ENCODE results near the gene USP44. TPM values are rescaled to one million over a fixed set of nuclear protein-coding genes. Genes with fewer than 3 reads are reported as not detected.

Gene USP44
- total RNA-seq, 1 donor from 2014 or later: not detected

GRCh38 chr12:95591731-95592130 is 40.5 kb upstream of the USP44 start:
- no peaks in the 10 kb centered on the region for H3K9me3 Mint-ChIP-seq (ENCODE audit: low read depth)
- no peaks in the 10 kb centered on the region for H3K27me3 Mint-ChIP-seq (ENCODE audit: low read depth)
- H3K27ac Mint-ChIP-seq (ENCODE audit: unreplicated experiment): no peak overlapping the region
- DNase-seq (ENCODE audit: low spot score): no peak
- H3K36me3 Mint-ChIP-seq (ENCODE audit: low read depth): no peaks in the 10 kb centered on the region
- TF ChIP-seq CTCF (IDR thresholded peaks at IDR 0.05): no peak
- no peak overlapping the region for H3K4me3 Mint-ChIP-seq (ENCODE audit: unreplicated experiment)
- peaks cover 4% of the 10 kb centered on the region for H3K4me1 Mint-ChIP-seq (ENCODE audit: low read depth)

- Mint-ChIP-seq H3K9me3 (ENCODE audit: low read depth) (no peaks in the 10 kb centered on the region), H3K36me3 (ENCODE audit: low read depth) (no peaks in the 10 kb centered on the region), H3K4me3 (ENCODE audit: unreplicated experiment) (no peak overlapping the region), H3K4me1 (ENCODE audit: low read depth) (peaks cover 4% of the 10 kb centered on the region), H3K27me3 (ENCODE audit: low read depth) (no peaks in the 10 kb centered on the region), H3K27ac (ENCODE audit: unreplicated experiment) (no peak overlapping the region)
- peak; percentile 24 for DNase-seq (ENCODE audit: low spot score)
- no peak for TF ChIP-seq CTCF (IDR thresholded peaks at IDR 0.05)
Observed at GRCh38 chr12:95590775-95591174, 39.5 kb upstream of the USP44 start.

GRCh38 chr12:95583933-95584332 is 32.7 kb upstream of the USP44 start:
- DNase-seq (ENCODE audit: low spot score): no peak
- no peak for TF ChIP-seq CTCF (IDR thresholded peaks at IDR 0.05)
- no peaks in the 10 kb centered on the region for H3K36me3 Mint-ChIP-seq (ENCODE audit: low read depth)
- no peak overlapping the region for H3K27ac Mint-ChIP-seq (ENCODE audit: unreplicated experiment)
- H3K9me3 Mint-ChIP-seq (ENCODE audit: low read depth): no peaks in the 10 kb centered on the region
- H3K4me3 Mint-ChIP-seq (ENCODE audit: unreplicated experiment): no peak overlapping the region
- H3K4me1 Mint-ChIP-seq (ENCODE audit: low read depth): peaks cover 9% of the 10 kb centered on the region
- no peaks in the 10 kb centered on the region for H3K27me3 Mint-ChIP-seq (ENCODE audit: low read depth)

- no peaks in the 10 kb centered on the region for H3K9me3 Mint-ChIP-seq (ENCODE audit: low read depth)
- peak; percentile 91 for TF ChIP-seq CTCF (IDR thresholded peaks at IDR 0.05)
- no peak overlapping the region for H3K4me3 Mint-ChIP-seq (ENCODE audit: unreplicated experiment)
- H3K36me3 Mint-ChIP-seq (ENCODE audit: low read depth): no peaks in the 10 kb centered on the region
- no peak overlapping the region for H3K27ac Mint-ChIP-seq (ENCODE audit: unreplicated experiment)
- H3K4me1 Mint-ChIP-seq (ENCODE audit: low read depth): peaks cover 14% of the 10 kb centered on the region
- DNase-seq (ENCODE audit: low spot score): no peak
- H3K27me3 Mint-ChIP-seq (ENCODE audit: low read depth): no peaks in the 10 kb centered on the region
Observed at GRCh38 chr12:95582230-95583058, 31.2 kb upstream of the USP44 start.

GRCh38 chr12:95577820-95578219 is 26.5 kb upstream of the USP44 start:
- no peak for DNase-seq (ENCODE audit: low spot score)
- H3K27me3 Mint-ChIP-seq (ENCODE audit: low read depth): peaks cover 5% of the 10 kb centered on the region
- no peaks in the 10 kb centered on the region for H3K36me3 Mint-ChIP-seq (ENCODE audit: low read depth)
- H3K4me1 Mint-ChIP-seq (ENCODE audit: low read depth): peaks cover 10% of the 10 kb centered on the region
- H3K9me3 Mint-ChIP-seq (ENCODE audit: low read depth): no peaks in the 10 kb centered on the region
- no peak for TF ChIP-seq CTCF (IDR thresholded peaks at IDR 0.05)
- no peak overlapping the region for H3K4me3 Mint-ChIP-seq (ENCODE audit: unreplicated experiment)
- H3K27ac Mint-ChIP-seq (ENCODE audit: unreplicated experiment): no peak overlapping the region

All from chondrocyte (in vitro differentiated cells).